Measurements from ENCODE around the gene ACP5.
A peak's percentile ranks its signal among the peaks of the same experiment; 100 is the strongest.
"Not testable (repeated sequence)": the region's sequence is repeated elsewhere in the genome, so short reads cannot be mapped to it uniquely, and the experiment has no call there.

Gene ACP5

DNA sequence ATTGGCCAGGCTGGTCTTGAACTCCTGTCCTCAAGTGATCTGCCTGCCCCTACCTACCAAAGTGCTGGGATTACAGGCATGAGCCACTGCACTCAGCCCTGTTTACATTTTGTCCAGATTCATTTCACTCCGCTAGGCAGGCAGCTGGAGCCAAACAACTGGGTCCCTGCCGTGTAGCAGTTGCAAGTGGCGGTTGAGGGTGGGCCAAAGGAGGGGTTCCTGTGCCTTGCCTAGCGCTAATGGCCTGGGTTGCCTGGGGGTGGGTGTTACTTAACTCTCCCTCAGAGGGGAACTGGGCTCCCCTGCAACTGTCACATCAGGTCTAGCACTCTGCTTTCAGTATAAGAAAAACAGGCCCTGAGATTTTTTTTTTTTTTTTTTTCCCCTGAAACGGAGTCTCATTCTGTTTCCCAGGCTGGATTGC, 7.4 kb downstream of the ACP5 start:
- TF ChIP-seq, protein P1, sequence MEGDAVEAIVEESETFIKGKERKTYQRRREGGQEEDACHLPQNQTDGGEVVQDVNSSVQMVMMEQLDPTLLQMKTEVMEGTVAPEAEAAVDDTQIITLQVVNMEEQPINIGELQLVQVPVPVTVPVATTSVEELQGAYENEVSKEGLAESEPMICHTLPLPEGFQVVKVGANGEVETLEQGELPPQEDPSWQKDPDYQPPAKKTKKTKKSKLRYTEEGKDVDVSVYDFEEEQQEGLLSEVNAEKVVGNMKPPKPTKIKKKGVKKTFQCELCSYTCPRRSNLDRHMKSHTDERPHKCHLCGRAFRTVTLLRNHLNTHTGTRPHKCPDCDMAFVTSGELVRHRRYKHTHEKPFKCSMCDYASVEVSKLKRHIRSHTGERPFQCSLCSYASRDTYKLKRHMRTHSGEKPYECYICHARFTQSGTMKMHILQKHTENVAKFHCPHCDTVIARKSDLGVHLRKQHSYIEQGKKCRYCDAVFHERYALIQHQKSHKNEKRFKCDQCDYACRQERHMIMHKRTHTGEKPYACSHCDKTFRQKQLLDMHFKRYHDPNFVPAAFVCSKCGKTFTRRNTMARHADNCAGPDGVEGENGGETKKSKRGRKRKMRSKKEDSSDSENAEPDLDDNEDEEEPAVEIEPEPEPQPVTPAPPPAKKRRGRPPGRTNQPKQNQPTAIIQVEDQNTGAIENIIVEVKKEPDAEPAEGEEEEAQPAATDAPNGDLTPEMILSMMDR (IDR thresholded peaks at IDR 0.05; ENCODE audit: extremely low read depth, insufficient read depth, missing control alignments), result no peak
- in situ Hi-C loops (cut with MboI; ENCODE audit: low pct_unique_long_range_greater_than_20kb, low sequenced_read_pairs, unreplicated experiment), result no loop called here
- no peak for DNase-seq (ENCODE audit: low spot score)

DNA sequence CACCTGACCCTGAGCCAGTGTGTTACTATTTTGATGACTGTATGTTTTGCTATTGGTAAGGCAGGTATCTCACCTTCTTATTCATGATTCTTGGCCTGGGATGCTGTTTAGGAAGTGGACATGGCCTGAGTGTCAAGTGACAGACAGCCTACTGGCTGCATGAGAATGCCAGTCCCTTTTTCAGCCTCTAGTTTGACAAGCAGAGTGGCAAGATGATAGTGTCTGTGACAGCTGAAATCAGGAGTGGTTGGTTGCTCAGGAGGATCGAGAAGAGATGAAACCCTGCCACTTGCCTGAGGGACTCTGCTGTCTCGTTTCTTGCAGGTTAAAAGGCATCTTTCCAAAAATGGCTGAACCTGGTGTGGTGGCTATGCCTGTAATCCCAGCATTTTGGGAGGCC, 11.3 kb downstream of the ACP5 start:
- in situ Hi-C loops (cut with MboI; ENCODE audit: low pct_unique_long_range_greater_than_20kb, low sequenced_read_pairs, unreplicated experiment), result no loop called here
- TF ChIP-seq, protein P1 (IDR thresholded peaks at IDR 0.05; ENCODE audit: extremely low read depth, insufficient read depth, missing control alignments), result no peak
- no peak for DNase-seq (ENCODE audit: low spot score)

DNA sequence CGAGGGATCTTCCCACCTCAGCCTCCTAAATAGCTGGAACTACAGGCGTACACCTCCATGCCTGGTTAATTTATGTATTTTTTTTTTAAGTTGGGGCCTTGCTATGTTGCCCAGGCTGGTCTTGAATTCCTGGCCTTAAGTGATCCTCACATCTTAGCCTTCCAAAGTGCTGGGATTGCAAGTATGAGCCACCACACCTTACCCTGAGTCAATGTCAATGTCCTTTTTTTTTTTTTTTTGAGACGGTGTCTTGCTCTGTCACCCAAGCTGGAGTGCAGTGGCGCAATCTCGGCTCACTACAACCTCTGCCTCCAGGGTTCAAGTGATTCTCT, 11.8 kb downstream of the ACP5 start:
- DNase-seq (ENCODE audit: low spot score); in situ Hi-C loops (cut with MboI; ENCODE audit: low pct_unique_long_range_greater_than_20kb, low sequenced_read_pairs, unreplicated experiment): not testable (repeated sequence)

DNA sequence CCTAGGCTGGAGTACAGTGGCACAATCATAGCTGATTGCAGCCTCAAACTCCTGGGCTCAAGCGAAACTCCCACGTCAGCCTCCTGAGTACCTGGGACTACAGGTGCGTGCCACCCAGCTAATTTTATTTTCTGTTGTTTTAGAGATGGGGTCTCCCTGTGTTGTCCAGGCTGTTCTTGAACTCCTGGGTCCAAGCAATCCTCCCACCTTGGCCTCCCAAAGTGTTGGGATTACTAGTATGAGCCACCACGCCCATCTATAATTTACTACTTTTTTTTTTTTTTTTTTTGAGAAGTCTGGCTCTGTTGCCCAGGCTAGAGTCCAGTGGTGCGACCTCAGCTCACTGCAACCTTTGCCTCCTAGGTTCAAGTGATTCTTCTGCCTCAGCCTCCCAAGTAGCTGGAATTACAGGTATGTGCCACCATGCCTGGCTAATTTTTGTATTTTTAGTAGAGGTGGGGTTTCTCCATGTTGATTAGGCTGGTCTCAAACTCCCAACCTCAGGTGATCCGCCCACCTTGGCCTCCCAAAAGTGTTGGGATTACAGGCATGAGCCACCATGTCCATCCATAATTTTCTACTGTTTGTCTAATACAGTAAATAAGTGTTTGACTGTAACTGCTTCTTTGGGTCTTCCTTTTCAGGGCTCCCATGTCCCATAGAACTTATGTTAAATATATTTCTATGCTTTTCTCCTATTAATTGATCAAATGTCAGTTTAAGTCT, 13.2 kb downstream of the ACP5 start:
- DNase-seq (ENCODE audit: low spot score); in situ Hi-C loops (cut with MboI; ENCODE audit: low pct_unique_long_range_greater_than_20kb, low sequenced_read_pairs, unreplicated experiment): not testable (repeated sequence)

DNA sequence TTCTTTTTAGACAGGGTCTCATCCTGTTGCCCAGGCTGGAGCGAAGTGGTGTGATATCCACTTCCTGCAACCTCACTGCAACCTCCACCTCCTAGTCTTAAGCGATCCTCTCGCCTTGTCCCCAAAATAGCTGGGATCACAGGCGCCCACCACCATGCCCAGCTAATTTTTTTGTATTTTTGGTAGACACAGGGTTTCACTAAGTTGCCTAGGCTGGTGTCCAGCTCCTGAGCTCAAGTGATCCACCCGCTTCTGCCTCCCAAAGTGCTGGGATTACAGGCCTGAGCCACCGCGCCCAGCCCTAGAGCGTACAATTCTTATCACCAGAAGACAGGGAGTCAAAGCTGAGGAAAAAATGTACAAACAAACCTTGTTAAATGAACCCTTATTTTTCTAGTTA, 13.9 kb downstream of the ACP5 start:
- TF ChIP-seq, protein P1 (IDR thresholded peaks at IDR 0.05; ENCODE audit: extremely low read depth, insufficient read depth, missing control alignments), result no peak
- no peak for DNase-seq (ENCODE audit: low spot score)
- in situ Hi-C loops (cut with MboI; ENCODE audit: low pct_unique_long_range_greater_than_20kb, low sequenced_read_pairs, unreplicated experiment), result no loop called here

DNA sequence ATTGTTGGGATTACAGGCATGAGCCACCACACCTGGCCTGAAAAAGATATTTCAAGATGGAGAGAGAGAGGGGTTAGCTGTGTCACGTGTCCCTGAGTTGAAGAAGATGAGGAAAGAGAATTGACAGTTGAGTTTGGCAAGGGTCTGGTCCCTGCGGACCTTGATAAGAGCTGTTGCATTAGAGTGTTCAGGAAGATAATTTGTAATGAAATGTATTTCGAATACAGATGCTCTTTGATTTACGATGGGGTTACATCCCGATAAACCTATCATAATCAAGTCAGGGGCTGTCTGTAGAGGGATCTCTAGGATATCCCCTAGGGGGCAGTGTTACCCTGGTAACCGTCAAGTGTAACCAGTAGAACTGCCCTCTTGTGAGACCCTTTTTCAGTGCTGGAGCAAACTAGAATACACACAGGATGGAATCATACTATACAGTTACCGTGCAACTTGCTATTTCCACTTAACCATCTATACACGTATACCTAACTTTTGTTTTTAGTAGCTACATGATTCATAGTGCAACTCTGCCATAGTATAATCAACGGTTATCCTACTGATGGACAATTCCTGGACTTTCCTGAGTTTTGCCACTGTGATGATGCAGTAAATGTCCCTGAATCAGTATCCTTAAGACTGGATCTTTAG, 16.9 kb downstream of the ACP5 start:
- TF ChIP-seq, protein P1 (IDR thresholded peaks at IDR 0.05; ENCODE audit: extremely low read depth, insufficient read depth, missing control alignments), result peak; percentile 67
- in situ Hi-C loops (cut with MboI; ENCODE audit: low pct_unique_long_range_greater_than_20kb, low sequenced_read_pairs, unreplicated experiment), result no loop called here
- DNase-seq (ENCODE audit: low spot score), result peak; percentile 77

DNA sequence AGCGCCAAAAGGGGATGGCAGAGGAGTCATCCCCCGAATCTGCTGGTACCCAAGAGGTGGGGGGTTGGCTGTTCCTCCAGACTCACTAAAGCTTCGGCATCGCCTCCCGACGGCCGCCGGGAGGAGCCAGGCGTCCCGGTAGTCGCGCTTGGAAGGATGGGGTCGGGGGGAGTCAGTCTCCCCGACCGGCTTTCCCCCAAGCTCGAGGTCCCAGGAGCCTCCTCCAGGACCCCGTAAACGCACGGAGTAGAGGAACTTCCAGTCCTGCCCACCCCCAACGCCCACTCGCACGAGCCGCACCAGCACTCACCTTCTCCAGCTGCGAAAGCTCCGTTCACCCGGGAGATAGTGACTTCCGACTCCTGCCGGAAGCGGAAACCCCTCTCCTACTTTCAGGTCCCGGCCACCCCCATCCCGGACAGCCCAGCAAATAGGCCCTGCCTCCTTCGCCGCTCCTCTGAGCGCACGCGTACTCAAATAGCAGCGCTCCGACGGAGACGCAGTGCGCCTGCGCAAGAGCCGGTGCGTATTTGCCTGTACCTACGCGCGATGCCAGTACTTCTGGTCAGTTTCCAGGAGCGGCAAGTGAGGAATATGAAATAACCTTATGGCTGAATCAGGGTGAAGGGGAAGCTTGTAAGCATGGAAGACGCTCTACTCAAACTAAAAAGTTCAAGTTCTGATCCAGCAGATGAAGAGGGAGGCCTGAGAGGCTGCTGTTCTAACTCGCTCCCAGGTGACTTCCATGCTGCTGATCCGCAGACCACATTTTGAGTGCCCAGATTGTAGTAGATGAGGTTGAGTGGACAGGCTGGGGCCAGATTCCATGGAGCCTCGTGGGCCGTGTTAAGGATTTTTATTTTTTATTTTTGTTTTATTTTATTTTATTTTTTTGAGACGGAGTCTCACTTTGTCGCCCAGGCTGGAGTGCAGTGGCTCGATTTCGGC, 18.3 kb downstream of the ACP5 start, which contains the start of gene ELOF1:
Gene ELOF1, minus strand, starts transcription at position 350 of the 948 bp plus-strand sequence. CDS start 4,883 bp downstream, outside the sequence.
- in situ Hi-C loops (cut with MboI; ENCODE audit: low pct_unique_long_range_greater_than_20kb, low sequenced_read_pairs, unreplicated experiment), result no loop called here
- DNase-seq (ENCODE audit: low spot score), result peak; percentile 97
- TF ChIP-seq, protein P1 (IDR thresholded peaks at IDR 0.05; ENCODE audit: extremely low read depth, insufficient read depth, missing control alignments), result peak; percentile 10
